Measurements from ENCODE around the gene PRKD2. TPM values are rescaled to one million over a fixed set of nuclear protein-coding genes. Genes with fewer than 3 reads are reported as not detected.

PRKD2 gene
- total RNA-seq, 4 donors from 2014 or later: 15.2 to 33.6 (median 19.7) TPM

DNA sequence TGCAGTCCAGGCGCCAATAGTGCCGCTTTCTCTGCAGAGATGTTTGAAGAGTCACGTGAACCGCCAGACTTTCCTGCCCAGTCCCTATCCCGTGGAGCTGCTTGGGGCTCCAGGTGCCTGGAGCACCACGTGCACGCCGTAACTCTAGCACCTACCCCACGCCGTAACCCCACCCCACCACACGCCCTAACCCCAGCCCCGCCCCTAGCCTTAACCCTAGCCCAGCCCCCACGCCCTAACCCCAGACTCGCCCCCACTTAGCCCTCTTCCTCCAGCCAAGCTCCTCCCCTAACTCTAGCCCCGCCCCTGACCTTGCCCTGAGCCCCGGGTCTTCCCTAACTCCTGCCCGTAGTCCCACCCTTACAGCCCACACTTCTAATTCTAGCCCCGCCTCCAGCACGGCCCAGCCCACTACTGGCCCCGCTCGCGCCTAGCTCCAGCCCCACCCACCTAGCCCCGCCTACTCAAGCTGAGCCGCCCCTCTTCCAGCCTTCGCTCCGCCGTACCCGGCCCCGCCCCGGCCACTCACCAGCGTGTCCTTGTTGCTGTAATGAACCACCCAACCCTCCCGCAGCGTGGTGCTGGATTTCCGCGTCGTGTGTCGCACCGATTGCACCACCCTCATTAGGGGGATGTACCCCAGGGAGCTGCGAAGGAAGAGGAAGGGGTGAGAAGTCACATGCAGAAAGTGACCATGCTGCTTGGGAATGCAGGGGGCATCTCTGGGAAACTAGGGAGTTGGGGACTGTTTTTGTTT, 19.5 kb downstream of the PRKD2 start:
- H3K27me3 ChIP-seq: no peaks in the 10 kb centered on the region
- ATAC-seq: peak; percentile 97
- H3K9me3 ChIP-seq: no peaks in the 10 kb centered on the region
- H3K36me3 ChIP-seq: peaks cover 0 to 93% of the 10 kb centered on the region in 2 donors
- H3K27ac ChIP-seq: peak overlapping the region in 1 of 4 donors; percentile 37
- H3K4me1 ChIP-seq: peaks cover 0 to 16% (median 0%) of the 10 kb centered on the region in 3 donors
- peak overlapping the region in 1 of 2 donors; percentile 33 for H3K4me3 ChIP-seq
- 0 to 30% methylated on average over 2 to 17 of the region's 39 CpGs for WGBS, 2 donors (ENCODE audit: low coverage in 1 of 2)
- TF ChIP-seq, protein P1, sequence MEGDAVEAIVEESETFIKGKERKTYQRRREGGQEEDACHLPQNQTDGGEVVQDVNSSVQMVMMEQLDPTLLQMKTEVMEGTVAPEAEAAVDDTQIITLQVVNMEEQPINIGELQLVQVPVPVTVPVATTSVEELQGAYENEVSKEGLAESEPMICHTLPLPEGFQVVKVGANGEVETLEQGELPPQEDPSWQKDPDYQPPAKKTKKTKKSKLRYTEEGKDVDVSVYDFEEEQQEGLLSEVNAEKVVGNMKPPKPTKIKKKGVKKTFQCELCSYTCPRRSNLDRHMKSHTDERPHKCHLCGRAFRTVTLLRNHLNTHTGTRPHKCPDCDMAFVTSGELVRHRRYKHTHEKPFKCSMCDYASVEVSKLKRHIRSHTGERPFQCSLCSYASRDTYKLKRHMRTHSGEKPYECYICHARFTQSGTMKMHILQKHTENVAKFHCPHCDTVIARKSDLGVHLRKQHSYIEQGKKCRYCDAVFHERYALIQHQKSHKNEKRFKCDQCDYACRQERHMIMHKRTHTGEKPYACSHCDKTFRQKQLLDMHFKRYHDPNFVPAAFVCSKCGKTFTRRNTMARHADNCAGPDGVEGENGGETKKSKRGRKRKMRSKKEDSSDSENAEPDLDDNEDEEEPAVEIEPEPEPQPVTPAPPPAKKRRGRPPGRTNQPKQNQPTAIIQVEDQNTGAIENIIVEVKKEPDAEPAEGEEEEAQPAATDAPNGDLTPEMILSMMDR (IDR thresholded peaks at IDR 0.05): no peak
- TF ChIP-seq POLR2AphosphoS5 (IDR thresholded peaks at IDR 0.05): no peak

- 72 to 81% methylated on average over 4 to 9 of the region's 9 CpGs for WGBS, 2 donors (ENCODE audit: low coverage in 1 of 2)
- Histone ChIP-seq H3K4me3 (peak overlapping the region in 1 of 2 donors; percentile 33), H3K9me3 (no peaks in the 10 kb centered on the region), H3K36me3 (peaks cover 0 to 93% of the 10 kb centered on the region in 2 donors), H3K4me1 (peaks cover 0 to 16% (median 0%) of the 10 kb centered on the region in 3 donors), H3K27me3 (no peaks in the 10 kb centered on the region), H3K27ac (peak overlapping the region in 1 of 4 donors; percentile 37)
- no peak for ATAC-seq
- TF ChIP-seq POLR2A (IDR thresholded peaks at IDR 0.05): no peak
- no peak for TF ChIP-seq POLR2AphosphoS5 (IDR thresholded peaks at IDR 0.05)
- no peak for TF ChIP-seq EP300 (IDR thresholded peaks at IDR 0.05)
- TF ChIP-seq, protein P1 (IDR thresholded peaks at IDR 0.05): no peak
Observed at GRCh38 chr19:46696866-46697203, 20.1 kb downstream of the PRKD2 start.

GRCh38 chr19:46696052-46696451, 20.9 kb downstream of the PRKD2 start:
- no peaks in the 10 kb centered on the region for H3K27me3 ChIP-seq
- H3K36me3 ChIP-seq: peaks cover 0 to 93% of the 10 kb centered on the region in 2 donors
- no peak for ATAC-seq
- H3K27ac ChIP-seq: no peak overlapping the region
- no peak for TF ChIP-seq EP300 (IDR thresholded peaks at IDR 0.05)
- TF ChIP-seq POLR2AphosphoS5 (IDR thresholded peaks at IDR 0.05): no peak
- TF ChIP-seq, protein P1 (IDR thresholded peaks at IDR 0.05): no peak
- no peak for TF ChIP-seq POLR2A (IDR thresholded peaks at IDR 0.05)
- 91 to 93% methylated on average over 3 to 10 of the region's 10 CpGs for WGBS, 2 donors (ENCODE audit: low coverage in 1 of 2)
- no peak overlapping the region for H3K4me3 ChIP-seq
- no peaks in the 10 kb centered on the region for H3K9me3 ChIP-seq
- H3K4me1 ChIP-seq: peaks cover 0 to 16% (median 0%) of the 10 kb centered on the region in 3 donors

GRCh38 chr19:46693760-46694159, 23.2 kb downstream of the PRKD2 start:
- H3K36me3 ChIP-seq: peaks cover 0 to 93% of the 10 kb centered on the region in 2 donors
- no peak for ATAC-seq
- no peak overlapping the region for H3K27ac ChIP-seq
- WGBS, 2 donors (ENCODE audit: low coverage in 1 of 2): 100% methylated on average over 1 of the region's 22 CpGs; no CpG with 5 or more reads in 1 of the 2 donors
- no peaks in the 10 kb centered on the region for H3K27me3 ChIP-seq
- no peak overlapping the region for H3K4me3 ChIP-seq
- no peak for TF ChIP-seq POLR2AphosphoS5 (IDR thresholded peaks at IDR 0.05)
- no peak for TF ChIP-seq POLR2A (IDR thresholded peaks at IDR 0.05)
- no peak for TF ChIP-seq EP300 (IDR thresholded peaks at IDR 0.05)
- TF ChIP-seq, protein P1 (IDR thresholded peaks at IDR 0.05): no peak
- no peaks in the 10 kb centered on the region for H3K9me3 ChIP-seq
- H3K4me1 ChIP-seq: peaks cover 0 to 16% (median 0%) of the 10 kb centered on the region in 3 donors
